Esophagus squamous epithelium (tissue), 5 donors: Measurements from ENCODE around the gene NCF2. TPM values are rescaled to one million over a fixed set of nuclear protein-coding genes. Genes with fewer than 3 reads are reported as not detected.

Source experiments
- DNase-seq: peaks from one replicate; lab custom pipeline; 2025; lab: John Stamatoyannopoulos, UW
- H3K27ac ChIP-seq, 4 donors: fragments of 200-600 bp; sonication (generic); one replicate each; pipeline ENCODE4 v1.5.1; 2016 to 2019; ENCODE audit warnings: mild to moderate bottlenecking in 1 of 4
- H3K27me3 ChIP-seq, 4 donors: fragments of 200-600 bp; sonication (generic); 1 replicate in 3 of 4; 2 replicates in 1 of 4; pipeline versions ENCODE4 v1.5.1 to v1.6.0; 2017 to 2021; ENCODE audit warnings: antibody characterized with exemption in 1 of 4
- H3K36me3 ChIP-seq, 3 donors: fragments of 200-600 bp; sonication (generic); one replicate each; pipeline ENCODE4 v1.5.1; 2016 to 2019
- H3K4me1 ChIP-seq, 3 donors: fragments of 200-600 bp; sonication (generic); one replicate each; pipeline ENCODE4 v1.5.1; 2017 to 2019
- H3K4me3 ChIP-seq, 4 donors: fragments of 200-600 bp; sonication (generic); 1 replicate in 3 of 4; 2 replicates in 1 of 4; pipeline ENCODE4 v1.5.1; 2016 to 2019; ENCODE audit warnings: mild to moderate bottlenecking in 2 of 4, moderate library complexity in 1 of 4
- H3K9me3 ChIP-seq, 3 donors: fragments of 200-600 bp; sonication (generic); one replicate each; pipeline ENCODE4 v1.5.1; 2016 to 2019
- POLR2A ChIP-seq, 4 donors: fragments of 450-650 bp; IDR thresholded peaks; one replicate each; pipeline ENCODE4 v1.6.1; 2017; ENCODE audit warnings: antibody characterized with exemption in 4 of 4, mild to moderate bottlenecking in 4 of 4, moderate library complexity in 3 of 4
- WGBS, 2 donors: methylation state at CpG; one replicate each; pipeline ENCODE4 v1.1.5; 2018; 5-methylcytosine and 5-hydroxymethylcytosine counted together
- intact Hi-C: fragments of 100-400 bp; cut with DNase I; formaldehyde crosslinking; loops from one replicate; pipeline ENCODE4 v1.15.0; 2022
- total RNA-seq, 4 donors: library from RNA; depleted of rRNA; stranded (reverse); fragments of >200 nt; gene quantifications; one replicate each; pipeline ENCODE4 v1.1.0, GENCODE V29; 2016
- TF ChIP-seq, protein P1 (sequence below), 6 experiments: fragments of 450-650 bp in 4 of 6; fragments of 200-600 bp in 2 of 6; sonication (generic) in 2 of 6; IDR thresholded peaks; one replicate each; pipeline ENCODE4 v1.5.1; 2016 to 2019; ENCODE audit warnings: antibody characterized with exemption in 6 of 6, mild to moderate bottlenecking in 4 of 6, moderate library complexity in 4 of 6
- donor health status: DM: yes; HTN: yes; CAD: no.

NCF2 gene
- total RNA-seq, 4 donors from 2014 or later = 8.1 to 23.1 (median 14.3) TPM

DNA sequence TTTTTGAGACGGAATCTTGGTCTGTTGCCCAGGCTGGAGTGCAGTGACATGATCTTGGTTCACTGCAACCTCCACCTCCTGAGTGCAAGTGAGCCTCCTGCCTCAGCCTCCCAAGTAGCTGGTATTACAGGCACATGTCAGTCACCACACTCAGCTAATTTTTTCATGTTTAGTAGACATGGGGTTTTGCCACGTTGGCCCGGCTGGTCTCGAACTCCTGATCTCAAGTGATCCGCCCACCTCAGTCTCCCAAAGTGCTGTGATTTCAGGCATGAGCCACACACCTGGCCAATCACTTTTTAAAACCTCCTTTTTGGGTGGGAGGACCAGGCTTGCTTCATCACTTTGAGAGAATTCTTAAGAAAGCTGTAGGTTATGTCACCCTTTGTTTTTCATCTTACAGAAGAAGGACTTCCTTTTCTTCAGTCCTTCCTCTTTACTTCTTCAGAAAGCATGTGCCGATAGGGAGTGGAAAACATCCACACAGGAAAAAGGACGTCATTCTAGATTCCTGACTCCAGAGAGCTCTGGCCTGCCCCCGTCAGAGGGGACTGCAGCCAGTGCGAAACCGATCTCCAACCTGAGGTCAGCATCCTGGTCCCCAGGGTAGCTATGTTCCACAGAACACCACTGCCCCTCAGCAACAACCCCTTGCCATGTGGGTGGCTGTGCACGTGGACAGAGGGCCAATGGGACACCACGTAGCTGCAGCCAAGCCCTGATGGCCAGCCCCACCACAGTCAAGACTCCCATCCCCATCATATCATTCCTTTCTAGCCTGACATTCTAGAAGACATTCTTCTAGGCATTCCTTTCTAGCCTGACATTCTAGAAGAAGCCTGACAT, 21.9 kb downstream of the NCF2 start:
- no peaks in the 10 kb centered on the region for H3K27me3 ChIP-seq
- TF ChIP-seq, protein P1, sequence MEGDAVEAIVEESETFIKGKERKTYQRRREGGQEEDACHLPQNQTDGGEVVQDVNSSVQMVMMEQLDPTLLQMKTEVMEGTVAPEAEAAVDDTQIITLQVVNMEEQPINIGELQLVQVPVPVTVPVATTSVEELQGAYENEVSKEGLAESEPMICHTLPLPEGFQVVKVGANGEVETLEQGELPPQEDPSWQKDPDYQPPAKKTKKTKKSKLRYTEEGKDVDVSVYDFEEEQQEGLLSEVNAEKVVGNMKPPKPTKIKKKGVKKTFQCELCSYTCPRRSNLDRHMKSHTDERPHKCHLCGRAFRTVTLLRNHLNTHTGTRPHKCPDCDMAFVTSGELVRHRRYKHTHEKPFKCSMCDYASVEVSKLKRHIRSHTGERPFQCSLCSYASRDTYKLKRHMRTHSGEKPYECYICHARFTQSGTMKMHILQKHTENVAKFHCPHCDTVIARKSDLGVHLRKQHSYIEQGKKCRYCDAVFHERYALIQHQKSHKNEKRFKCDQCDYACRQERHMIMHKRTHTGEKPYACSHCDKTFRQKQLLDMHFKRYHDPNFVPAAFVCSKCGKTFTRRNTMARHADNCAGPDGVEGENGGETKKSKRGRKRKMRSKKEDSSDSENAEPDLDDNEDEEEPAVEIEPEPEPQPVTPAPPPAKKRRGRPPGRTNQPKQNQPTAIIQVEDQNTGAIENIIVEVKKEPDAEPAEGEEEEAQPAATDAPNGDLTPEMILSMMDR (IDR thresholded peaks at IDR 0.05) = no peak
- TF ChIP-seq POLR2A (IDR thresholded peaks at IDR 0.05) = peak in 1 of 4 donors; percentile 18
- WGBS, 2 donors = 74 to 78% methylated on average over 12 of the region's 12 CpGs
- H3K36me3 ChIP-seq = no peaks in the 10 kb centered on the region
- intact Hi-C loops = no loop called here
- DNase-seq = no peak
- H3K4me3 ChIP-seq = no peak overlapping the region
- H3K27ac ChIP-seq = peak overlapping the region in 2 of 4 donors; percentile 36 to 50
- H3K4me1 ChIP-seq = peaks cover 0 to 10% (median 4%) of the 10 kb centered on the region in 3 donors
- no peaks in the 10 kb centered on the region for H3K9me3 ChIP-seq

DNA sequence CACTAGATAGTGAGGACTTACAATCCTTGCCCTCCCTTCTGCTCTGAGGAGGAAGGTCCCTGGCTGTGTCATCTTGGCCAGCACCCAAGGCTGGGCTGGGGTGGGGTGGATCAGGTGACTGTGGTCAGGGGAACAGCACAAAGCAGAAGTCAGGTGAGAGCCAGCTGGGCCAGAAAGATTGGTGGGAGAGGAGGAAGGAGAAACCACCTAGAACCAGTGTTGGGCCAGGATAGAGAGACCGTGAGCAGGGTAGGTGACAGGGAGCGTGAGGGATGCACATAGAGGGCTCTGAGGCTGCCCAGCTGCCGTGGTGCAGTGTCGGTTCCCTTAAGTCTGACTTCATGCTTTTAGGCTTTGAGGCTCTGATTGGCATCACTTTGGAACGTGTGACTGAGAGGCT, 22.7 kb downstream of the NCF2 start:
- Histone ChIP-seq H3K9me3 (no peaks in the 10 kb centered on the region), H3K27me3 (no peaks in the 10 kb centered on the region), H3K27ac (no peak overlapping the region), H3K4me3 (no peak overlapping the region), H3K36me3 (no peaks in the 10 kb centered on the region), H3K4me1 (peaks cover 0 to 10% (median 4%) of the 10 kb centered on the region in 3 donors)
- no peak for DNase-seq
- TF ChIP-seq POLR2A (IDR thresholded peaks at IDR 0.05) = no peak
- TF ChIP-seq, protein P1 (IDR thresholded peaks at IDR 0.05) = no peak
- intact Hi-C loops = no loop called here
- WGBS, 2 donors = 52 to 75% methylated on average over 5 of the region's 5 CpGs

DNA sequence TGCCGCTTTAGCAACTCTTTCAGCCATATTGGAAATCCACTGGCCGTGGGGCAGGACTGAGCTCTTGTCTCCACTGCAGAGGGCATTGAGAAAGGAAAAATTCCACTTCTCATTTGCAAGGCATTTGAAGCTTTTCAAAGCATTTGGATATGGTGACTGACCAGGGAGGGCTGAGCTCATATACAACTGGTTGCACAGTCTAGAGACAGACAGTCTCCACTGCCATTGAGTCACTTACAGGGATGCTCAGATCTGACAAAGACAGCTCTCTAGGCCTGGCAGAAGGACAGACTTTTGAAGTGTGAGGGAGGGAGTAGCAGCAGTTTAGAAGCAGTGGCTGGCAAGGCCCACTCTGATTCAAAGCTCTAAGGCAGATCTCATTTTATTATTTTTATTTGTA, 24.2 kb downstream of the NCF2 start:
- intact Hi-C loops = no loop called here
- Histone ChIP-seq H3K27ac (no peak overlapping the region), H3K36me3 (no peaks in the 10 kb centered on the region), H3K4me1 (peaks cover 0 to 10% (median 4%) of the 10 kb centered on the region in 3 donors), H3K4me3 (no peak overlapping the region), H3K27me3 (no peaks in the 10 kb centered on the region), H3K9me3 (no peaks in the 10 kb centered on the region)
- no peak for TF ChIP-seq POLR2A (IDR thresholded peaks at IDR 0.05)
- TF ChIP-seq, protein P1 (IDR thresholded peaks at IDR 0.05) = no peak
- DNase-seq = no peak
- 89 to 97% methylated on average over 2 of the region's 2 CpGs for WGBS, 2 donors

DNA sequence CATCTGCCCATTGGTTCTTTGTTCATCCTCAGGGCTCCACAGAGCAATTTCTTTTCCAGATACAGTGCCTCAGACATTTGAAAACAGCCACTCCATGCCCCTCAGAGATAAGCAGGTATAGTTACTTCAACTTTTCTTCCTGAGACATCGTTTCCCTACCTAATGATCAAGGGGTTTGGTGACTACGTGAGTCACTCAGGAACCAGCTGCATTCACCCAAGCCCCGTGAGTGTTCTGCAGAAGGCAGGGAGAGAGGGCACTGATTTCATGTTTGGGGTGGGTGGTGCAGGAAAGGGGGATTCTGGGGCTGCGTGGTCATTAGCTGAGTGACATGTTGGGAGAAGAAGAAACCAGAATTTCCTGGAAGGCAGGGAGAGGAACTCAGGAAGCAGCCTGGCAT, 25.0 kb downstream of the NCF2 start:
- no peaks in the 10 kb centered on the region for H3K27me3 ChIP-seq
- H3K27ac ChIP-seq = no peak overlapping the region
- H3K9me3 ChIP-seq = no peaks in the 10 kb centered on the region
- no peak overlapping the region for H3K4me3 ChIP-seq
- intact Hi-C loops = no loop called here
- no peaks in the 10 kb centered on the region for H3K36me3 ChIP-seq
- TF ChIP-seq, protein P1 (IDR thresholded peaks at IDR 0.05) = no peak
- no peak for TF ChIP-seq POLR2A (IDR thresholded peaks at IDR 0.05)
- WGBS, 2 donors = 53 to 93% methylated on average over 3 to 4 of the region's 4 CpGs
- DNase-seq = no peak
- H3K4me1 ChIP-seq = peaks cover 0 to 10% (median 4%) of the 10 kb centered on the region in 3 donors

DNA sequence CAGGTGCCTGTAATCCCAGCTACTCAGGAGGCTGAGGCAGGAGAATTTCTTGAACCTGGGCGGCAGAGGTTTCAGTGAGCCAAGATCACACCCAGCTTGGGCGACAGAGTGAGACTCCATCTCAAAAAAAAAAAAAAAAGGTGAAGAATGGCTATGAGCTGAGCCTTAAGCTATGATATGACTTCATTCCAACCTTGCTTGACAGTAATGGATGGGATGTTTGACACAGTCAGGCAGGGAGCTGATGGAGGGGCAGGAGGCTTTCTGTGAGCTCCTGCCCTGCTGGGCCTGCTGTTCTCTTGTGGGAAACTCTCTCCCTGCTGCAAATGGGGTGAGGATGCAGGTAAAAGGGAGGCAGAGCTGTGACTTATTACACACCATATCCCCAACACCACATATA, 27.6 kb downstream of the NCF2 start:
- H3K36me3 ChIP-seq = peaks cover 0 to 15% (median 0%) of the 10 kb centered on the region in 3 donors
- no peak overlapping the region for H3K4me3 ChIP-seq
- 70 to 83% methylated on average over 2 of the region's 2 CpGs for WGBS, 2 donors
- H3K9me3 ChIP-seq = no peaks in the 10 kb centered on the region
- intact Hi-C loops = no loop called here
- no peaks in the 10 kb centered on the region for H3K27me3 ChIP-seq
- TF ChIP-seq, protein P1 (IDR thresholded peaks at IDR 0.05) = no peak
- H3K4me1 ChIP-seq = peaks cover 0 to 8% (median 4%) of the 10 kb centered on the region in 3 donors
- H3K27ac ChIP-seq = no peak overlapping the region
- DNase-seq = no peak
